ENCODE measurements around the gene USP30.

Gene USP30

GRCh38 chr12:109130297-109131153 lies 78.1 kb downstream of the USP30 start:
- DNase-seq, result no peak

- DNase-seq, result no peak
These were observed 79.0 kb downstream of the USP30 start for GRCh38 chr12:109131154-109132050.

- no peak for DNase-seq
These were observed 82.0 kb downstream of the USP30 start for GRCh38 chr12:109134186-109134917.

GRCh38 chr12:109137055-109137454 lies 84.7 kb downstream of the USP30 start:
- DNase-seq, result no peak

All from effector CD4-positive, alpha-beta T cell (primary cell).